Right renal cortex interstitium (tissue), 3 donors: ENCODE results near the gene RAD51B. TPM values are rescaled to one million over a fixed set of nuclear protein-coding genes. Genes with fewer than 3 reads are reported as not detected.

Experiments used
- DNase-seq, 3 donors: peaks; one replicate each; pipeline ENCODE4 v3.0.0-alpha.2; 2013; ENCODE audit warnings: low read depth in 3 of 3, low spot score in 2 of 3
- polyA plus RNA-seq, 3 donors: library from polyadenylated mRNA; unstranded; fragments of 120-200 nt; gene quantifications; one replicate each; pipeline ENCODE4 v1.2.1, GENCODE V29; 2013; ENCODE audit not compliant: insufficient read length in 3 of 3

RAD51B gene
- polyA plus RNA-seq, 3 donors, result 11.3 to 11.9 (median 11.6) TPM

GRCh38 chr14:68589447-68590200 is 770.0 kb downstream of the RAD51B start:
- peak; percentile 79 to 84 (median 84) for DNase-seq

GRCh38 chr14:68590201-68590522 is 770.6 kb downstream of the RAD51B start:
- no peak for DNase-seq

DNA sequence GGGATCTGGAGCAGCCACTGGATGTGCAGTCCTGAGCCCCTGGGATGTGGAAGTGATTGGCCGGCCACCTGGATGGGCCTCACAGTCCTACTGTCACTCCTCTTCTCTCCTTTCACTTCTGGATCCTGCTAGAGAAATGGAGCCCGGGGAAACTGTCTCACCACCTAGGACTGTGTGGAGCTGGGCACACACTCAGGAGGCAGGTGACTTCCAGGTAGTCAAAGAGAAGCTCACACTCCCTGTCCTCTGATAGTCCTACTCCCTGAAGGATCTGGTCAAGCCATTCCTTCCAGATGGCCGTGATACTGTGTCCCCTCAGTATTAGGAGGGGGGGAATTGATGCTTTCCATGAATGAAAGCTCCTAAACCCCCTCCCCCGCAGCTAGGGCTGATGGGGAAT is 772.2 kb downstream of the RAD51B start:
- no peak for DNase-seq

GRCh38 chr14:68592948-68593556 is 773.5 kb downstream of the RAD51B start:
- DNase-seq, result no peak

DNA sequence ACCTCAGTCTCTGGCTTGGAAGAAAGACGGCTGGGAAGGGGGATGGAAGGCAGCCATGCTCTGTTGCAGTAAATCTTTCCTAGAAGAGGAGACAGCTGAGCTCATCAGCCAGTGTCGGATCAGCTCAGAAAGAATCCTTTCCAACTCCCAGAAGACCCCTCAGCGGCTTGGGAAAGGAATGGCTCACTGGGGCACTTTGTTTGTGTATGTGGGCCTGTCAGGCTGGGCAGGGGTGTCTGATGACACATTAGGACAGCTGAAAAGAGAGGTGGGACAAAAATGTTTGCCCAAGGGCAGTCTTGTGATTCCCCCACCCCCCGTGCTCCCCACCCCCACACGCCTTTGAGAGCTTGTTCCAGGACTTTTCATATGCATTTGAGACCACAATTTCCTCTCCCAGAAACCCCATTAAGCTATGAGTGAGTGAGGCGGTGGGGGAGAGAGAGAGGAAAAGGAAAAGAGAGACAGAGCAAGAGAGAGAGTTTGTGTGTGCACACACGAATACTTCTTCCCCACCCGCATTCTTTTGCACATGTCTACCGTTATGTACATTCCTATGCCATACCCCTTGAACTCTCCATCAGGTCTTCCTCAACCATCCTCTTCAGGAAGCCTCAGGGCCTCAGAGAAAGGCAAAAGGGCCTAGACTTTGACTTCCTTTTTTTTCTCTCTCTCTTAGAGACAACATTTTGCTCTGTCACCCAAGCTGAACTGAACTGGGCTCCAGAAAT is 774.4 kb downstream of the RAD51B start:
- no peak for DNase-seq

GRCh38 chr14:68594737-68595380 is 775.3 kb downstream of the RAD51B start:
- DNase-seq, result no peak

DNA sequence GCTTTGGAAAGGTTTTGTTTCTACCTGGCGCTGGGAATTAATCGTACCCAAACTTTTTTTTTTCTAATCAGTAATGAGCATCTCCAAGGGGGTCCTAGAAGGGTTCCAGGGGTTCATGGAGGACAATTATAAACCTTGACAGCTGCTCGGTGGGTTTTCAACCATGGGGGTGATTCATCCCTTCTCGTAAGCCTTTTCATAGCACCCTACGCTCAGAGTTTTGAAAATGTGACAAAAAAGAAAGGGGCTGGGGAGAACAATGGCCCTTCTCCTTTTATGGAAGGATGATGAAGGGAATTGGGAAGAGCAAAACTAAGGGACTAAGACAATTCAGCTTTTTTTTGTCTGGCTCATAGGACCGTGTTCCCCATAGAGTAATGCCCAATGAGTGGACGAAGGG is 776.6 kb downstream of the RAD51B start:
- no peak for DNase-seq

DNA sequence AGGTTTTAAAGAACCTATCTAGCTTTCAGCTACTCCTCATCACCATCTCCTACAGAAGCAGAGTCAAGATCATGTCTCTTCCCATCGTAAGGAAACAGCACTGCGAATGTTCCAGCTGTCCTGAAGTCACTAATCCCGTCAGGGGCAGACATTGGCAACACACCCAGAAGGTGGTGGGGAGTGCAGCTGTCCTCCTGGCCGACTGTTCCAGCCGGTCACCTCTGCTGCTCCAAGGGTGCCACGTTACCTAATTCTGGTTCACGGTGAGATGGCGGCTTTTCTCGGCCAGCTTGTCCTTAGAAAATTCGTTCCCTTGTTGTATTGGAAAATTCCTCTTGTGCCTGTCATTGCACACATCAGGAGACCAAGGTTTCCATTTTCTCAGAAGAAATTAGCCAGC is 777.1 kb downstream of the RAD51B start:
- DNase-seq, result no peak

- DNase-seq, result no peak
Observed at GRCh38 chr14:68598089-68598488, 778.5 kb downstream of the RAD51B start.

DNA sequence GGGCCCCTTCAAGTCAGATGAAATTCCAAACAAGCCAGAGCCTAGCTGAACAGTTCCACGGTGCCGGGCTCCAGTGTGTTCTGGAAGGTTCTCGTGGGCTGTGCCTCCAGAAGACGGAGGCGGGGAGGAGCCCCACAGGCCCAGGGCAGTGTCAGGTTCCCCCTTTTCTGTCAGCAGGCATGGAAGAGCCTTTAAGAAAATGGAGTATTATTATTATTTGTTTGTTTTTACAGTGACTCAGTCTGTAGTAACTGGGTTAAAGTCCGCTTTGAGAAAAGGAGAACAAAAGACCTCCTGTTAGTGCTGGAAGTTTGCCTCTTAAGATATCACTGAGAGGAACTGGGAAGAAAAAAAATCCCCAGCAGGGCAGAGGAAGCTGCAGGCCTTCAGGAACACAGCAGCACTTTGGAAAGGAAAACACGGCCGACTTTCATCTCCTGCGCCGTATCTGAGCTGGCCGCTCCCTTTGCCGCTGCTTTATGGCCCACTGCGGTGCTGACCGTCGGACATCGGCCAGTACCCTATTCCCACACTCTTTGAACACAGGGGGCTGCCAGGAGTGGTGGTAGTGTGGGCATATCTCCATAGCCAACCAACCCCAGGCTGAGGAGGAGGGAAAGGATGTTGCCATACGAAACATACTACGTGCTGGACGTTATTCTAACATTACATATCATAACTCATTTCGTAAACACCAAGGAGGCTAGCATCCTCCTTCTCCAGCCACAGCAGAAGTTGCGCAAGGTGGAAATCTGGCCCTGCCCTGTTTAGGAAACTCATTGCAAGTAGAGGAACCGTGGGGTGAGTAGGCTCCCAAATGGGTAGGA is 779.3 kb downstream of the RAD51B start:
- no peak for DNase-seq

DNA sequence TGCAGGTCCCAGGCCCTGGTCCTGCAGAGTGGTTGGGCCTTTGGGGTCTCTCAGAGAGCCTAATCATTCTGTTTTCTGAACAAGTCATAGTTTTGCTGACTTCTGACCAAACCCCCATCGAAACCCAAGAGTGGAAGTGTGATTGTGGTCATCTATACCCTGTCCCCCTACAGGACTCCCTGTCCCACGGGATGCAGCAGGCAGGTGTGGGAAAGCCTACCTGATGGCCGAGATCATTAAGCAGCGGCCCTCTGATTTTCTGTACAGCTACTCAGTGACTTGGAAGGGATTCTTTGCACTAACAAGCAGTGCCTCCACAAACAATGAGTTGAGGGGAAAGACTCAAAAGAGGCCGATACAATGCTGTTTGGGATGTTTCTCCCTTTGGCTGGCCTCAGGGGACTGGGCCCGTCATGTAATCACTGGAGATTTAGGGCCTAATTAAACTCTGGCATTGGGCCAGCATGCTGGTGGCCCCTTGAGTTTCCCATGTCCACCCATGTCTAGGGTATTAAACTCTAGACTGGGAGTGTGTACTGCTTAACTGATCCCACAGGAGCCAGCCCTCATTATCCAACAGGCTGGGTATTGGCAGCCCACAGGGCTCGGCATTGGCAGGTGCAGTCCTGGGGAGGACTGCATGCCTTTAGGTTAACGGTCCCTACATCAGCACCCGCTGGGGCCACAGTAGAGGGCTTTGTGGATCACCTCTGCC is 780.5 kb downstream of the RAD51B start:
- no peak for DNase-seq

DNA sequence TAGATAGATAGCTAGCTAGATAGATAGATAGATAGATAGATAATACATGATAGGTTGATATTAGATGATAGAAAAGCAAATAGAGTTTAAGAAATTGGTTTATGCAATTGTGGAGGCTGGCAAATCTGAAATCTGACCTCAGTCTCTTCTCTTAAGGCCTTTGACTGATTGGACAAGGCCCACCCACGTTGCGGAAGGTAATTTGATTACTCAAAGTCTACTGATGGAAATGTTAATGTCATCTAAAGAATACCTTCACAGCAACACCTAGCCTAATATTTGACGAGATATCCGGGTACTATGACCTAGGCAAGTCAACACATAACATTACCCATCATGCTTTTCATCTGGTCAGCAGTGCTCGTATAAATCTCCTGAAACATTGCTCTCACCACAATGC is 782.9 kb downstream of the RAD51B start:
- no peak for DNase-seq

DNA sequence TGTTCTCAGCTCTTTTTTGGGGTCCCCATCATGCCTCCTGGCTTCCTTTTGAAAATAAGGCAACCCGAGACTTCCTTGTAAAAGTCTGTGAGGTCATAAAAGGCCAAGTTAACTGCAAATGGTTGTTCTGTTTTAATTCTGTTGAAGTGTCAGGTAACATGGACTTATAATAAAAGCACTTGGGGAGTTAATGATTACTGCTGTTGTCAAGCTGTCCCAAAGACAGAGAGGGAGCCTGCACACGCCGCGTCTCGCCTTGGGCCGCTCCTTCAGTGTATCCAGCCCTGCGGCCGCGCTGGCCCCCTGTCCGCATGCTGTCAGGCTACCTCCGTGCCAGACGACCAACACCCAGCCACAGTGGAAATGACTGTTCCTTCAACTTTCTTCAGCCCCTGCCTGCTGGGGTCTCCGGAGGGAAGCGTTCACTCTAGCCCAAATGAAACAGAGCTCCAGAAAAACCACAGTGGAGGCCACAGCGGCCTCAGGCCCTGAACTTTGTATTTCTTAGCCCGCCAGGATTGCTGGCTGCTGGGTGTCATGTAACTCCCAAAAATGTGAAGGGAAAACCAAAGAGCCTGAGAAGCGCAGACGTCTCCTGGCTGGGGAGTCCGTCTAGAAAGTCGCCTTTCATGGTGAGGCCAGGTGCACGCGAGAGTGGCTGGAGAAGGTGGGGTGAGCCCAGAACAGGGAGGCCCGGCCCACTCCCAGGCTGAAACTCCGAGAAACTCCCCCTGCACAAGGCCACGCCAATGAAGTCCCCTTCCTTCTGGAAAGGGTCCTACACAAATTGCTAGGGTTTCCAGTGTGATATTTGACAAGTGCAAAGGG is 784.2 kb downstream of the RAD51B start:
- no peak for DNase-seq

- no peak for DNase-seq
Observed at GRCh38 chr14:68604361-68604730, 784.8 kb downstream of the RAD51B start.

DNA sequence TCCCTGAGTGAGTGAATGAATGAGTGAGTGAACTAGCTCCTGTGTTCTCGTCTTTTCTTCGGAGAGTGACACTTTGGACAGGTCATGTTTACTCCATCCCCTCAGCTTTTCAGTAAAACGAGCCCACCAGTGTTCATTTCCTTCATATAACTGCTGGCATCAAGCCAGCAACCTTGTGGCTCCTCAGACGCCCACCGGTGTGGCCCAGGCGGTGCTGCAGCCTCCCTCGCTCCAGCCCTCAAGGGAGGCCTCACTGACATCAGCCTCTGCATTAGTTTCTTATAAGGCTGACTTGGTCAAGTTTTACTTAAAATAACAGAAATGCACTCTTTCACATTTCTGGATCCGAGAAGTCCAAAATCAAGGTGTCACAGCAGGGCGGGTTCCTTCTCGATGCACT is 785.2 kb downstream of the RAD51B start:
- no peak for DNase-seq

GRCh38 chr14:68606176-68606575 is 786.6 kb downstream of the RAD51B start:
- DNase-seq, result no peak

DNA sequence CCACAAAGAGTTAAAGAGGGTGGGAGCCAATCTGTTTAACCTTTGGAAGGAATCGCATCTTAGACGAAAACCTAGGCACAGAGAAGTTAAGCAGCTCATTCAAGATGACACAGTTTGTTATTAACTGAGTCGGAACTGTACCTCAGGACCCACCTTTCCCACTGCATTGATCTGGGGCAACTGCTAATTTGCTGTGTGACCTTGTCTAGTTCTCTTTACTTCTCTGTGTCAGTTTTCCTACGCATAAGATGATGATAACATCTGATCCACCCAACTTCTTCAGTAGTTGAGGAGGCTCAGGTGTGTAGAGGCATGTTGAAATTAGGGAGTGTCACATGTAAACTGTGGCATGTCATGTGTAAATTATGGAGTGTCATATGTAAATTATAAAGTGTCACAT is 787.1 kb downstream of the RAD51B start:
- no peak for DNase-seq

DNA sequence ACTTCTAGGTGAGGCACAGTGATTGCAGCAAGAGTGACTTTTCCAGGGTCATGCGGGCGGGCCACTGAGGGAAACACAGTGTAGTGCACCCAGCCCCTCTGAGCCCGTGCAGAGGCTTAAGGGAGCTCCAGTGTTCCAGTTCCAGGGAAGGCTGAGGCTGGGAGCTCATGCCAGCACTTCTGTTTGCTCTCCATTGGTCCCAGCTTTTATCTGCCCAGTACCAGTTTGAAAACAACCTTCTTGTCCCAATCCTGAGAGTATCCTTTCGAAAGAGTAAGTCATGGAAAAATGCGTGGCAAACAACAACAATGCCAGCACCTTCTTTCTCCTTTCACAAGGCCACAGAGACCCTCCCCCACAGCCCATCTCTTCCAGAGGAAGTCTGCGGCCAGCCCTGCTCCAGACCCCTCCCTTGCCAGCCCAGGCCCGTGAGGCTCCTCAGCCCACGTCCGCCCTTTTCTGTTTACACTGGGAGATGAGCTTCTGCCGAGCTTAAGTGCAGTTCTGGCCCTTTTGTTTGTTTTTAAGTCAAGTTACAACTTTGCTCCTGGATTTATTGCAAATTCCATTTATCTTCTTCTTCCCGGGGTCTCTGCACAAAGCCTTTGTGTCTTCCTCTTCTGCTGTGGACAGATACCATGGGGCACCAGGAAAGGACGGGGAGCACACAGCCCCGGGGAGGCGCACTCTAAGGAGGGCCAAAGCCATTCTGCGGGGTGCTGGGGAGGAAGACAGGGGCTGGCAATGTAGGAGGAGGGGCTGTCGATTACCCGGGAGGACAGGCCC is 787.7 kb downstream of the RAD51B start:
- no peak for DNase-seq
